ENCODE data around the gene SNAP29.

Gene SNAP29

DNA sequence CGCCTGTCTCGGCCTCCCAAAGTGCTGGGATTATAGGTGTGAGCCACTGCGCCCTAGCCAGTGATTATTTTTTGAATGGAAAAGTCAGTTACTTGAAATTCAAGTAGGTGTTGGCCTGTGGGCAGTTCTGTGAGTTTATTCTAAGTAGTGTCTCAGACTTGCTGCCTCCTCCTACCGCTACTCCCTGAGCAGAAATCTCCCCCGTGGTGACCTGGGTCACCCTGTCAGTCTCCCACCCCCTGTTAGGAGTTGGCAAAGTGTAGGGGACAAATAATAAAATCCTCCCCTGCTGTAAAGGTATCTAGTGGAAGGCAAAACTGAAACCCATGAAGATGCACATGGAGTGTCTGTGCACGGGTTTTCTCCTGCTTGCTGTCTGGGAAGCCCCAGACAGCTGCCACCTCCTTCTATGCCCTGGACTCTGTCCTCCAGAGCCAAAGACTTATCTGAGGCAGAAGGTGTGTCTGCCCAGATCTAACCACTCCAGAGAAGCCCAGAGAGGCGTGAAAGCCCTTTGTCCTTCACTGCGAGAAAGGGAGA, 26.3 kb downstream of the SNAP29 start:
- ChIA-PET CTCF (interaction anchor here (0.6 to 2.6 kb wide), 48 partner anchors 9 to 217 kb away, joined by 3 to 31 read pairs (median 4); partner anchors contain the start of genes CRKL, LZTR1 and THAP7), POLR2A (interaction anchor here (0.8 to 1.9 kb wide), 8 partner anchors 14 to 117 kb away, joined by 3 to 22 read pairs (median 6); partner anchors contain the start of genes CRKL, LZTR1 and THAP7)
- no peaks in the 10 kb centered on the region for H3K9me3 ChIP-seq (ENCODE audit: control insufficient read depth, insufficient read depth, low read depth, low read length)
- H3K36me3 ChIP-seq (ENCODE audit: control insufficient read depth in 2 of 2, insufficient read depth in 1 of 2, low read length in 2 of 2), result peaks cover 0 to 79% of the 10 kb centered on the region in 2 experiments; a peak in 2 of 3 replicates
- H3K27ac ChIP-seq (ENCODE audit: extremely low read depth, low read depth, low read length), result no peak overlapping the region
- no peak overlapping the region for H3K4me3 ChIP-seq (ENCODE audit: low read depth, low read length)
- TF ChIP-seq ZNF529 (tag by site-specific recombination; IDR thresholded peaks at IDR 0.05; ENCODE audit: insufficient replicate concordance) (no peak), ZNF133 (tag by site-specific recombination; IDR thresholded peaks at IDR 0.05) (no peak), ZNF658 (tag by site-specific recombination; IDR thresholded peaks at IDR 0.05) (no peak), TCF7L2 (IDR thresholded peaks at IDR 0.05; ENCODE audit: borderline replicate concordance, low read depth, low read length) (no peak), GLI4 (tag by site-specific recombination; IDR thresholded peaks at IDR 0.05) (no peak), ZNF266 (tag by site-specific recombination; IDR thresholded peaks at IDR 0.05; ENCODE audit: low read depth) (no peak), ZNF248 (tag by site-specific recombination; IDR thresholded peaks at IDR 0.05) (no peak), ZEB2 (tag by site-specific recombination; IDR thresholded peaks at IDR 0.05) (no peak), ZNF169 (tag by site-specific recombination; IDR thresholded peaks at IDR 0.05) (no peak)
- TF ChIP-seq, protein P1, sequence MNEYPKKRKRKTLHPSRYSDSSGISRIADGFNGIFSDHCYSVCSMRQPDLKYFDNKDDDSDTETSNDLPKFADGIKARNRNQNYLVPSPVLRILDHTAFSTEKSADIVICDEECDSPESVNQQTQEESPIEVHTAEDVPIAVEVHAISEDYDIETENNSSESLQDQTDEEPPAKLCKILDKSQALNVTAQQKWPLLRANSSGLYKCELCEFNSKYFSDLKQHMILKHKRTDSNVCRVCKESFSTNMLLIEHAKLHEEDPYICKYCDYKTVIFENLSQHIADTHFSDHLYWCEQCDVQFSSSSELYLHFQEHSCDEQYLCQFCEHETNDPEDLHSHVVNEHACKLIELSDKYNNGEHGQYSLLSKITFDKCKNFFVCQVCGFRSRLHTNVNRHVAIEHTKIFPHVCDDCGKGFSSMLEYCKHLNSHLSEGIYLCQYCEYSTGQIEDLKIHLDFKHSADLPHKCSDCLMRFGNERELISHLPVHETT (tag by site-specific recombination; IDR thresholded peaks at IDR 0.05), result no peak
- H3K4me1 ChIP-seq (ENCODE audit: control insufficient read depth, insufficient read depth, low read length), result no peaks in the 10 kb centered on the region

DNA sequence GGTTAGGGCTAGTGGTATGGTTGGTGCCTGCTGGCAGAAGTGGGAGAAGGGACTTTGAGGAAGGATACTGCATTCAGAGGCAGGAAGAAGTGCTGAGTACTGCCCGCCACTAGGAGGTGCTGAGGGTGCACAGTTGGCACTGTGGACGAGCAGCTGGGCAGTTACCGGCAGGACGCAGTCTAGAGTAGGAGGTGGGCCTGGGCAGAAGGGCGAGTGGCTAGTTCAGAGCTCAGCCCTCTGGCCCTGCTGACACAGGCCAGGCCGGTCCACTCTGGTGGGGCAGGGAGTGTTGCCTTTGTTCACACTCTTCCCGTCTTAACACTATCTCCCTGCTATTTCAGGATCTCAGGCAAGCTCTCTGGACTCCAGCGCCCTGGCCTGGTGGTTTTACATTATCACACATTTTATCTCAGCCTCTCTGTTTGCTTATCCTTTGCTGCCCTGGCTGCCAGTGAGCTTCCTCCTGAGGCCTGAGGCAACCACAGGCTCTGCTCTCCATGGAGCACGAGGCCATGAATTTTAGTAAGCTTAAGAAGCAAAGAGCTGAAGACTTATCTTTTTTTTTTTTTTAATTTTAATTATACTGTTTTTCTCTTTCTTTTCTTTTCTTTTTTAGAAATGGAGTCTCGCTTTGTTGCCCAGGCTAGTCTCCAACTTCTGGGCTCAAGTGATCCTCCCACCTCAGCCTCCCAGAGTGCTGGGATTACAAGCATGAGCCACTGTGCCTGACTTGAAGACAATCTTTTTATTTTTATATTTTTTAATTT, 26.9 kb downstream of the SNAP29 start:
- POLR2A ChIA-PET, result interaction anchor here (0.5 to 1.9 kb wide), 12 partner anchors 15 to 393 kb away, joined by 3 to 22 read pairs (median 5); partner anchors contain the start of genes CRKL, LZTR1 and THAP7
- H3K4me3 ChIP-seq (ENCODE audit: low read depth, low read length), result no peak overlapping the region
- peaks cover 0 to 77% of the 10 kb centered on the region in 2 experiments; a peak in 2 of 3 replicates for H3K36me3 ChIP-seq (ENCODE audit: control insufficient read depth in 2 of 2, insufficient read depth in 1 of 2, low read length in 2 of 2)
- no peaks in the 10 kb centered on the region for H3K4me1 ChIP-seq (ENCODE audit: control insufficient read depth, insufficient read depth, low read length)
- CTCF ChIA-PET, result interaction anchor here (0.5 to 2.6 kb wide), 68 partner anchors 9 to 965 kb away, joined by 3 to 31 read pairs (median 4); partner anchors contain the start of genes CRKL, LZTR1, P2RX6 and THAP7
- H3K9me3 ChIP-seq (ENCODE audit: control insufficient read depth, insufficient read depth, low read depth, low read length), result no peaks in the 10 kb centered on the region
- H3K27ac ChIP-seq (ENCODE audit: extremely low read depth, low read depth, low read length), result no peak overlapping the region; the same call in 1 of the 2 replicates
- TF ChIP-seq ZNF518A (tag by site-specific recombination; conservative IDR thresholded peaks at IDR 0.05; ENCODE audit: low read depth), result no peak
- no peak for TF ChIP-seq ZNF600 (tag by site-specific recombination; IDR thresholded peaks at IDR 0.05)
- no peak for TF ChIP-seq ZNF280C (tag by site-specific recombination; IDR thresholded peaks at IDR 0.05)
- no peak for TF ChIP-seq SP3 (tag by site-specific recombination; IDR thresholded peaks at IDR 0.05)
- peak; percentile 83 for TF ChIP-seq ZBTB17 (tag by site-specific recombination; IDR thresholded peaks at IDR 0.05)
- no peak for TF ChIP-seq ZNF121 (tag by site-specific recombination; IDR thresholded peaks at IDR 0.05)
- TF ChIP-seq ZNF114 (tag by site-specific recombination; IDR thresholded peaks at IDR 0.05), result no peak
- no peak for TF ChIP-seq ZNF585B (tag by site-specific recombination; IDR thresholded peaks at IDR 0.05)
- TF ChIP-seq SALL2 (tag by site-specific recombination; IDR thresholded peaks at IDR 0.05; ENCODE audit: borderline replicate concordance), result no peak
- TF ChIP-seq REPIN1 (tag by site-specific recombination; IDR thresholded peaks at IDR 0.05; ENCODE audit: low read depth), result no peak
- peak; percentile 34; the same call in 1 of the 2 replicates for TF ChIP-seq PRDM1 (tag by site-specific recombination; IDR thresholded peaks at IDR 0.05)
- TF ChIP-seq, protein P2, sequence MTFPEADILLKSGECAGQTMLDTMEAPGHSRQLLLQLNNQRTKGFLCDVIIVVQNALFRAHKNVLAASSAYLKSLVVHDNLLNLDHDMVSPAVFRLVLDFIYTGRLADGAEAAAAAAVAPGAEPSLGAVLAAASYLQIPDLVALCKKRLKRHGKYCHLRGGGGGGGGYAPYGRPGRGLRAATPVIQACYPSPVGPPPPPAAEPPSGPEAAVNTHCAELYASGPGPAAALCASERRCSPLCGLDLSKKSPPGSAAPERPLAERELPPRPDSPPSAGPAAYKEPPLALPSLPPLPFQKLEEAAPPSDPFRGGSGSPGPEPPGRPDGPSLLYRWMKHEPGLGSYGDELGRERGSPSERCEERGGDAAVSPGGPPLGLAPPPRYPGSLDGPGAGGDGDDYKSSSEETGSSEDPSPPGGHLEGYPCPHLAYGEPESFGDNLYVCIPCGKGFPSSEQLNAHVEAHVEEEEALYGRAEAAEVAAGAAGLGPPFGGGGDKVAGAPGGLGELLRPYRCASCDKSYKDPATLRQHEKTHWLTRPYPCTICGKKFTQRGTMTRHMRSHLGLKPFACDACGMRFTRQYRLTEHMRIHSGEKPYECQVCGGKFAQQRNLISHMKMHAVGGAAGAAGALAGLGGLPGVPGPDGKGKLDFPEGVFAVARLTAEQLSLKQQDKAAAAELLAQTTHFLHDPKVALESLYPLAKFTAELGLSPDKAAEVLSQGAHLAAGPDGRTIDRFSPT (tag by site-specific recombination; IDR thresholded peaks at IDR 0.05), result peak; percentile 76
